Measurements from ENCODE around the gene UNC13B.

DNA sequence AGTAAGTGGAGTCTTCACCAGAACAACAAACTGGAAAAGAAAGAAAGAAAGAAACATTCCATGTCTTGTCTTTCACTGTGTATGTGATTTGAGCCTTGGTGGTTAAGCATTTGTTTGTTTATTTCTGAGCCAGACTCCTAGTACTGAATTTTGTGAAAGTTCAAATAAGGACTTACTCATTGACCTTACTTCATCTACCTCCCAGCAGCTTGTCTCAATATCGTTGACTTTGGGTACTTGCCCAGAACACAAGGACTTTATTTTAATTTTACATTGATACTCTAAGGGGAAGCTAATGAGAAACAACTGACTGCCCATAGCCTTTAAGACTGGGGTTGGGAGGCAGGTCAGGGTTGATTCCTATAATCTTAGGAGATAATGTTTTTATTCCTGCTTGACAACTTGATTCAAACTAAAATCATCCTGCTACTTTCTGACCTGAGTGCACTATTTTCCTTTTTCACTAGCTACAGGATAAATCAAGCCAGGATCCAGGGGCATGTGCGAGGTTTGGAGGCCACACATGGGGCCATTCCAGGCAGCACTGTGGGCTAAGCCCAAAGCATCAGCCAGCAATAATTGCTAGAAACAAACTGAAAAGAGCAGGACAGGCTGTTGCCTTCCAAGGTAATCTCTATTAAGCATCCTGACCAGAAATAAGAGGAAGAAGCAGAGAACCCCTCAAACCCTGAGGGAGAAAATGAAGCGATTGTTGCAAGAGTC is 189.2 kb downstream of the UNC13B start:
- TF ChIP-seq, protein P1, sequence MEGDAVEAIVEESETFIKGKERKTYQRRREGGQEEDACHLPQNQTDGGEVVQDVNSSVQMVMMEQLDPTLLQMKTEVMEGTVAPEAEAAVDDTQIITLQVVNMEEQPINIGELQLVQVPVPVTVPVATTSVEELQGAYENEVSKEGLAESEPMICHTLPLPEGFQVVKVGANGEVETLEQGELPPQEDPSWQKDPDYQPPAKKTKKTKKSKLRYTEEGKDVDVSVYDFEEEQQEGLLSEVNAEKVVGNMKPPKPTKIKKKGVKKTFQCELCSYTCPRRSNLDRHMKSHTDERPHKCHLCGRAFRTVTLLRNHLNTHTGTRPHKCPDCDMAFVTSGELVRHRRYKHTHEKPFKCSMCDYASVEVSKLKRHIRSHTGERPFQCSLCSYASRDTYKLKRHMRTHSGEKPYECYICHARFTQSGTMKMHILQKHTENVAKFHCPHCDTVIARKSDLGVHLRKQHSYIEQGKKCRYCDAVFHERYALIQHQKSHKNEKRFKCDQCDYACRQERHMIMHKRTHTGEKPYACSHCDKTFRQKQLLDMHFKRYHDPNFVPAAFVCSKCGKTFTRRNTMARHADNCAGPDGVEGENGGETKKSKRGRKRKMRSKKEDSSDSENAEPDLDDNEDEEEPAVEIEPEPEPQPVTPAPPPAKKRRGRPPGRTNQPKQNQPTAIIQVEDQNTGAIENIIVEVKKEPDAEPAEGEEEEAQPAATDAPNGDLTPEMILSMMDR (IDR thresholded peaks at IDR 0.05; ENCODE audit: insufficient read depth, low read depth, low read length), result no peak
- no peak for TF ChIP-seq EZH2 (IDR thresholded peaks at IDR 0.05; ENCODE audit: insufficient read depth, low read length)

Measured in astrocyte (in vitro differentiated cells and primary cell).